OCI-LY1 (cell line): ENCODE measurements around the gene CTF1.

Source experiments
- CTCF ChIP-seq: fragments of 200-600 bp; sonication (generic), shearing (Covaris generic); IDR thresholded peaks from 2 replicates; pipeline ENCODE4 v1.5.1; 2017; ENCODE audit warnings: mild to moderate bottlenecking, antibody characterized with exemption, low read length, moderate library complexity, mixed read lengths
- EZH2 ChIP-seq: fragments of 200-600 bp; sonication (generic), shearing (Covaris generic); IDR thresholded peaks from 2 replicates; pipeline ENCODE4 v1.8.0; 2017; ENCODE audit warnings: borderline replicate concordance, mixed run types, mild to moderate bottlenecking, antibody characterized with exemption, low read length, moderate library complexity, mixed read lengths

- TF ChIP-seq CTCF (no peak), EZH2 (no peak)
These were observed at the start of gene CTF1 for GRCh38 chr16:30896261-30896888.
